Activated CD4-positive, alpha-beta T cell treated with anti-CD3 and anti-CD28 coated beads for 4 hours (primary cell): Measurements from ENCODE around the gene BLNK.
"Not testable (repeated sequence)": the region's sequence is repeated elsewhere in the genome, so short reads cannot be mapped to it uniquely, and the experiment has no call there.

Experiments used
- DNase-seq, 2 donors: peaks; one replicate each; pipeline ENCODE4 v3.0.0-alpha.2; 2020

BLNK gene

GRCh38 chr10:96271016-96271815, at the start of gene BLNK:
TSS of gene BLNK (minus strand) at chr10:96271569. CDS start at chr10:96271398, 171 bp downstream.
- DNase-seq = no peak

GRCh38 chr10:96319754-96320474, 48.5 kb upstream of the BLNK start:
- no peak for DNase-seq

GRCh38 chr10:96317067-96317833, 45.9 kb upstream of the BLNK start:
- no peak for DNase-seq

GRCh38 chr10:96313344-96313743, 42.0 kb upstream of the BLNK start:
- no peak for DNase-seq

- no peak for DNase-seq
Measured at GRCh38 chr10:96311180-96311715, 39.9 kb upstream of the BLNK start.

- DNase-seq = no peak
Measured at GRCh38 chr10:96310321-96310669, 38.9 kb upstream of the BLNK start.

- no peak for DNase-seq
Measured at GRCh38 chr10:96309628-96310320, 38.4 kb upstream of the BLNK start.

- not testable (repeated sequence) for DNase-seq
Measured at GRCh38 chr10:96308854-96309253, 37.5 kb upstream of the BLNK start.

GRCh38 chr10:96306516-96306915, 35.1 kb upstream of the BLNK start:
- no peak for DNase-seq

- no peak for DNase-seq
Measured at GRCh38 chr10:96305019-96305418, 33.6 kb upstream of the BLNK start.

GRCh38 chr10:96304230-96304629, 32.9 kb upstream of the BLNK start, which contains the start of gene DNTT:
TSS of gene DNTT (plus strand) at chr10:96304434. CDS start at chr10:96304498, 64 bp downstream.
- no peak for DNase-seq

- DNase-seq = no peak
Measured at GRCh38 chr10:96301616-96302015, 30.2 kb upstream of the BLNK start.

GRCh38 chr10:96299383-96299782, 28.0 kb upstream of the BLNK start:
- DNase-seq = no peak

- no peak for DNase-seq
Measured at GRCh38 chr10:96298362-96298761, 27.0 kb upstream of the BLNK start.

- DNase-seq = no peak
Measured at GRCh38 chr10:96297486-96297885, 26.1 kb upstream of the BLNK start.

- no peak for DNase-seq
Measured at GRCh38 chr10:96295475-96295874, 24.1 kb upstream of the BLNK start.

- no peak for DNase-seq
Measured at GRCh38 chr10:96292971-96293920, 21.9 kb upstream of the BLNK start.

GRCh38 chr10:96290368-96291133, 19.2 kb upstream of the BLNK start:
- DNase-seq = no peak

GRCh38 chr10:96289218-96289910, 18.0 kb upstream of the BLNK start:
- no peak for DNase-seq

GRCh38 chr10:96288151-96288621, 16.8 kb upstream of the BLNK start:
- no peak for DNase-seq
